Testis (tissue), 2 donors: ENCODE measurements around the gene PC.
A peak's percentile ranks its signal among the peaks of the same experiment; 100 is the strongest.

Source experiments
- POLR2A ChIP-seq: fragments of 450-650 bp; IDR thresholded peaks from one replicate; pipeline ENCODE4 v1.6.1; 2017; ENCODE audit warnings: antibody characterized with exemption, mild to moderate bottlenecking, moderate library complexity
- TF ChIP-seq, protein P1 (sequence below), 3 experiments: fragments of 450-650 bp in 2 of 3; fragments of 200-600 bp in 1 of 3; sonication (generic) in 1 of 3; IDR thresholded peaks; one replicate each; pipeline ENCODE4 v1.5.1; 2016 to 2019; ENCODE audit warnings: antibody characterized with exemption in 3 of 3, mild to moderate bottlenecking in 2 of 3, moderate library complexity in 1 of 3

GRCh38 chr11:66883016-66883965, 74.9 kb downstream of the PC start:
- TF ChIP-seq, protein P1, sequence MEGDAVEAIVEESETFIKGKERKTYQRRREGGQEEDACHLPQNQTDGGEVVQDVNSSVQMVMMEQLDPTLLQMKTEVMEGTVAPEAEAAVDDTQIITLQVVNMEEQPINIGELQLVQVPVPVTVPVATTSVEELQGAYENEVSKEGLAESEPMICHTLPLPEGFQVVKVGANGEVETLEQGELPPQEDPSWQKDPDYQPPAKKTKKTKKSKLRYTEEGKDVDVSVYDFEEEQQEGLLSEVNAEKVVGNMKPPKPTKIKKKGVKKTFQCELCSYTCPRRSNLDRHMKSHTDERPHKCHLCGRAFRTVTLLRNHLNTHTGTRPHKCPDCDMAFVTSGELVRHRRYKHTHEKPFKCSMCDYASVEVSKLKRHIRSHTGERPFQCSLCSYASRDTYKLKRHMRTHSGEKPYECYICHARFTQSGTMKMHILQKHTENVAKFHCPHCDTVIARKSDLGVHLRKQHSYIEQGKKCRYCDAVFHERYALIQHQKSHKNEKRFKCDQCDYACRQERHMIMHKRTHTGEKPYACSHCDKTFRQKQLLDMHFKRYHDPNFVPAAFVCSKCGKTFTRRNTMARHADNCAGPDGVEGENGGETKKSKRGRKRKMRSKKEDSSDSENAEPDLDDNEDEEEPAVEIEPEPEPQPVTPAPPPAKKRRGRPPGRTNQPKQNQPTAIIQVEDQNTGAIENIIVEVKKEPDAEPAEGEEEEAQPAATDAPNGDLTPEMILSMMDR (IDR thresholded peaks at IDR 0.05): peak in 1 of 3 experiments; percentile 26
- no peak for TF ChIP-seq POLR2A
